Measurements from ENCODE around the gene DARS2.

- TF ChIP-seq CTCF (conservative IDR thresholded peaks at IDR 0.05) (no peak), EZH2 (IDR thresholded peaks at IDR 0.05; ENCODE audit: low read depth) (no peak)
These were observed 38.3 kb downstream of the DARS2 start for GRCh38 chr1:173862769-173863223.
